A549 (cell line): ENCODE data around the gene ACSL3. TPM values are rescaled to one million over a fixed set of nuclear protein-coding genes. Genes with fewer than 3 reads are reported as not detected.

Source experiments
- ATAC-seq, 2 experiments: fragments of 200-7000 bp in 1 of 2; fragments of >200 bp in 1 of 2; cut with Nextera tagmentation in 1 of 2; cut with Tn5 transposase in 1 of 2; 3 replicates each; pipeline versions ENCODE4 v1.8.0 to v1.9.1; 2018 to 2020; ENCODE audit warnings: mild to moderate bottlenecking in 1 of 2, moderate library complexity in 1 of 2
- CTCF ChIA-PET: fragments of 300-600 bp; sonication (Branson Sonifier 250); formaldehyde crosslinking; extraction: SDS; loops from one replicate; lab custom pipeline; 2021; ENCODE audit warnings: antibody characterized with exemption, inconsistent platforms; lab: Yijun Ruan, JAX
- POLR2A ChIA-PET: fragments of 350-600 bp; formaldehyde crosslinking; extraction: SDS; loops from one replicate; lab custom pipeline; 2021; ENCODE audit warnings: antibody characterized with exemption, inconsistent platforms; lab: Yijun Ruan, JAX
- DNase-seq, 2 experiments: peaks; one replicate each; pipeline versions ENCODE4 v3.0.0 to v3.0.0-alpha.2; 2011 to 2016; ENCODE audit warnings: low read depth in 1 of 2, low spot score in 1 of 2
- FAIRE-seq: peaks from 2 replicates; lab custom pipeline; 2011; peaks lifted over from hg19 to GRCh38; lab: Jason Lieb, UNC
- H3K27ac ChIP-seq, 2 experiments: fragments of >200 bp; sonication (Bioruptor Twin); formaldehyde crosslinking; 3 replicates each; pipeline ENCODE4 v1.5.1; 2016 to 2017
- H3K4me1 ChIP-seq: fragments of >200 bp; sonication (Bioruptor Twin); formaldehyde crosslinking; 3 replicates; pipeline ENCODE4 v1.6.1; 2016
- H3K4me2 ChIP-seq: fragments of >200 bp; sonication (Bioruptor Twin); formaldehyde crosslinking; 3 replicates; pipeline ENCODE4 v1.6.1; 2016
- H3K4me3 ChIP-seq: fragments of >200 bp; sonication (Bioruptor Twin); formaldehyde crosslinking; 3 replicates; pipeline ENCODE4 v1.5.1; 2016
- H3K9me3 ChIP-seq: fragments of >200 bp; sonication (Bioruptor Twin); formaldehyde crosslinking; 3 replicates; pipeline ENCODE4 v1.6.1; 2016
- CEBPB ChIP-seq, 2 experiments: fragments of >200 bp in 1 of 2; sonication (Bioruptor Twin) in 1 of 2; formaldehyde crosslinking in 1 of 2; IDR thresholded peaks; 2 replicates each; pipeline ENCODE4 v1.6.1; 2012 to 2016
- EHMT2 ChIP-seq: fragments of 200-600 bp; sonication (generic); IDR thresholded peaks from 2 replicates; pipeline ENCODE4 v1.6.1; 2016; ENCODE audit warnings: antibody characterized with exemption, low read depth, mild to moderate bottlenecking, moderate library complexity
- EP300 ChIP-seq, 2 experiments: fragments of >200 bp; sonication (Bioruptor Twin); formaldehyde crosslinking; IDR thresholded peaks; 2 replicates in 1 of 2; 3 replicates in 1 of 2; pipeline ENCODE4 v1.6.1; 2016 to 2017
- ESRRA ChIP-seq: fragments of 150-350 bp; IDR thresholded peaks from 2 replicates; pipeline ENCODE4 v1.6.1; 2014; ENCODE audit warnings: mild to moderate bottlenecking, low read length, borderline replicate concordance
- HEYL ChIP-seq: fragments of 250-450 bp; sonication (Bioruptor Pico); IDR thresholded peaks from 2 replicates; pipeline ENCODE4 v1.8.0; 2021; ENCODE audit warnings: mild to moderate bottlenecking, moderate library complexity
- HMGXB4 ChIP-seq: fragments of 250-450 bp; sonication (Bioruptor Pico); IDR thresholded peaks from 2 replicates; pipeline ENCODE4 v1.5.0; 2021; ENCODE audit warnings: mild to moderate bottlenecking, moderate library complexity, borderline replicate concordance
- HOXB5 ChIP-seq: fragments of 250-450 bp; sonication (Bioruptor Pico); IDR thresholded peaks from 2 replicates; pipeline ENCODE4 v1.5.0; 2020; ENCODE audit warnings: mild to moderate bottlenecking, moderate library complexity
- JUN ChIP-seq, 2 experiments: fragments of >200 bp; sonication (Bioruptor Twin); formaldehyde crosslinking; IDR thresholded peaks; 2 replicates in 1 of 2; 3 replicates in 1 of 2; pipeline ENCODE4 v1.6.1; 2016 to 2017
- MYC ChIP-seq: IDR thresholded peaks from 2 replicates; pipeline ENCODE4 v1.6.1; 2012; ENCODE audit warnings: mild to moderate bottlenecking, inconsistent platforms, low read length, improper control_type of control experiment, borderline replicate concordance
- NFE2L2 ChIP-seq: fragments of 150-350 bp; conservative IDR thresholded peaks from 2 replicates; pipeline ENCODE4 v1.6.1; 2014; ENCODE audit warnings: low read length
- POLR2A ChIP-seq: IDR thresholded peaks from 2 replicates; pipeline ENCODE4 v1.6.1; 2012; ENCODE audit warnings: mild to moderate bottlenecking, low read length
- RAD21 ChIP-seq, 2 experiments: fragments of >200 bp in 1 of 2; sonication (Bioruptor Twin) in 1 of 2; formaldehyde crosslinking in 1 of 2; IDR thresholded peaks in 1 of 2; conservative IDR thresholded peaks in 1 of 2; 2 replicates in 1 of 2; 3 replicates in 1 of 2; pipeline ENCODE4 v1.6.1; 2012 to 2018; ENCODE audit warnings: inconsistent platforms in 1 of 2
- RFX5 ChIP-seq: fragments of 450-650 bp; IDR thresholded peaks from 2 replicates; pipeline ENCODE4 v1.7.1; 2014; ENCODE audit warnings: antibody characterized with exemption, mild to moderate bottlenecking, moderate library complexity
- SREBF2 ChIP-seq: fragments of 450-650 bp; IDR thresholded peaks from 2 replicates; pipeline ENCODE4 v1.6.1; 2014; ENCODE audit warnings: mild to moderate bottlenecking, moderate library complexity
- TP53 ChIP-seq: fragments of 250-450 bp; sonication (Bioruptor Pico); IDR thresholded peaks from 2 replicates; pipeline ENCODE4 v1.5.0; 2021; ENCODE audit warnings: mild to moderate bottlenecking, moderate library complexity
- ZFP36 ChIP-seq: fragments of 450-650 bp; IDR thresholded peaks from 2 replicates; pipeline ENCODE4 v1.6.1; 2014; ENCODE audit warnings: borderline replicate concordance; ENCODE audit not compliant: partially characterized antibody
- WGBS: methylation state at CpG from one replicate; pipeline ENCODE4 v1.1.6; 2017; ENCODE audit errors: missing lambda C conversion rate; 5-methylcytosine and 5-hydroxymethylcytosine counted together
- polyA plus RNA-seq, 4 experiments: library from polyadenylated mRNA; depleted of rRNA in 3 of 4; stranded (reverse); fragments of >200 nt; fragmentation: RNase III in 1 of 4; extraction: RNeasy Plus Mini Kit Qiagen cat#74134 plus additional on column Dnase treatment in 1 of 4; gene quantifications; 2 replicates in 3 of 4; 3 replicates in 1 of 4; pipeline ENCODE4 v1.2.3, GENCODE V29; 2011 to 2017
- TF ChIP-seq, protein P1 (sequence below): fragments of 200-600 bp; sonication (generic); IDR thresholded peaks from 2 replicates; pipeline ENCODE4 v1.6.1; 2016; ENCODE audit warnings: antibody characterized with exemption, mild to moderate bottlenecking, moderate library complexity
- TF ChIP-seq, protein P2 (sequence below): fragments of >200 bp; sonication (Bioruptor Twin); formaldehyde crosslinking; IDR thresholded peaks from 3 replicates; pipeline ENCODE4 v1.6.1; 2016

The ACSL3 gene
- polyA plus RNA-seq, 2 of the 4 experiments (the other 2 are of a cell fraction): 142 to 160 TPM

- Histone ChIP-seq H3K4me2 (peak overlapping the region; percentile 73), H3K27ac (peak overlapping the region; percentile 39 to 50; a peak in 4 of 6 replicates), H3K4me1 (peaks cover 66% of the 10 kb centered on the region), H3K9me3 (no peaks in the 10 kb centered on the region), H3K4me3 (peak overlapping the region; percentile 14; the same call in 1 of the 3 replicates)
- DNase-seq (no peak), FAIRE-seq (peak; percentile 46), ATAC-seq (no peak)
- POLR2A ChIA-PET: no interaction called here
- CTCF ChIA-PET: interaction anchor here (0.8 to 0.9 kb wide), 2 partner anchors 7 to 30 kb away, joined by 3 to 4 read pairs; no protein-coding TSS in a partner anchor
- 24% methylated on average over 4 of the region's 4 CpGs for WGBS
- TF ChIP-seq NFE2L2 (no peak), RFX5 (no peak), RAD21 (conservative IDR thresholded peaks at IDR 0.05 in 1 of 2, IDR thresholded peaks at IDR 0.05 in 1 of 2) (no peak), MYC (no peak), EHMT2 (no peak), POLR2A (no peak), HEYL (CRISPR knock-in tag) (no peak), EP300 (IDR thresholded peaks at IDR 0.05) (no peak), TP53 (no peak), HOXB5 (CRISPR knock-in tag) (no peak), HMGXB4 (CRISPR knock-in tag) (no peak), ZFP36 (no peak), ESRRA (no peak), JUN (IDR thresholded peaks at IDR 0.05) (no peak), SREBF2 (no peak)
Observed at GRCh38 chr2:222891890-222892289, 31.1 kb downstream of the ACSL3 start.

DNA sequence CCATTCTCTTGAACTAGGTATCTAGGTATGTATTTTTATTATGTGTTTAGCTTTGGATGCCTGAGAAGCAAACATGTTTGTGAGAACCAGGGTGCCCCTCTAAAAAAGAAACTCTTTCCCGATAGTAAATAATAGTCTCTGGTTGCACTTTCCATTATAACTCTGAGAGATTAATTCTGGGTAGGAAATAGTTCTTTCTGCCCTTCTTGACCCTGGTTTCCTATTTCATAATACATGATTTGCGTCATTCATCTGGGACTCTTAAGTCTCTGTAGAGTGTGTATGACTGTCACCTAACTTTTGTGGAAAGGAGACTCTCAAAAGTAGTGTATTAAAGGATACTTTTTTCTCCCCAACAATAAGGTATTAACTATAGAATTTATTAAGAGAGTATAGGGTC is 31.5 kb downstream of the ACSL3 start:
- TF ChIP-seq CEBPB (IDR thresholded peaks at IDR 0.05) (peak; percentile 70), ZFP36 (no peak)
- TF ChIP-seq, protein P1, sequence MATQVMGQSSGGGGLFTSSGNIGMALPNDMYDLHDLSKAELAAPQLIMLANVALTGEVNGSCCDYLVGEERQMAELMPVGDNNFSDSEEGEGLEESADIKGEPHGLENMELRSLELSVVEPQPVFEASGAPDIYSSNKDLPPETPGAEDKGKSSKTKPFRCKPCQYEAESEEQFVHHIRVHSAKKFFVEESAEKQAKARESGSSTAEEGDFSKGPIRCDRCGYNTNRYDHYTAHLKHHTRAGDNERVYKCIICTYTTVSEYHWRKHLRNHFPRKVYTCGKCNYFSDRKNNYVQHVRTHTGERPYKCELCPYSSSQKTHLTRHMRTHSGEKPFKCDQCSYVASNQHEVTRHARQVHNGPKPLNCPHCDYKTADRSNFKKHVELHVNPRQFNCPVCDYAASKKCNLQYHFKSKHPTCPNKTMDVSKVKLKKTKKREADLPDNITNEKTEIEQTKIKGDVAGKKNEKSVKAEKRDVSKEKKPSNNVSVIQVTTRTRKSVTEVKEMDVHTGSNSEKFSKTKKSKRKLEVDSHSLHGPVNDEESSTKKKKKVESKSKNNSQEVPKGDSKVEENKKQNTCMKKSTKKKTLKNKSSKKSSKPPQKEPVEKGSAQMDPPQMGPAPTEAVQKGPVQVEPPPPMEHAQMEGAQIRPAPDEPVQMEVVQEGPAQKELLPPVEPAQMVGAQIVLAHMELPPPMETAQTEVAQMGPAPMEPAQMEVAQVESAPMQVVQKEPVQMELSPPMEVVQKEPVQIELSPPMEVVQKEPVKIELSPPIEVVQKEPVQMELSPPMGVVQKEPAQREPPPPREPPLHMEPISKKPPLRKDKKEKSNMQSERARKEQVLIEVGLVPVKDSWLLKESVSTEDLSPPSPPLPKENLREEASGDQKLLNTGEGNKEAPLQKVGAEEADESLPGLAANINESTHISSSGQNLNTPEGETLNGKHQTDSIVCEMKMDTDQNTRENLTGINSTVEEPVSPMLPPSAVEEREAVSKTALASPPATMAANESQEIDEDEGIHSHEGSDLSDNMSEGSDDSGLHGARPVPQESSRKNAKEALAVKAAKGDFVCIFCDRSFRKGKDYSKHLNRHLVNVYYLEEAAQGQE: no peak
- TF ChIP-seq, protein P2, sequence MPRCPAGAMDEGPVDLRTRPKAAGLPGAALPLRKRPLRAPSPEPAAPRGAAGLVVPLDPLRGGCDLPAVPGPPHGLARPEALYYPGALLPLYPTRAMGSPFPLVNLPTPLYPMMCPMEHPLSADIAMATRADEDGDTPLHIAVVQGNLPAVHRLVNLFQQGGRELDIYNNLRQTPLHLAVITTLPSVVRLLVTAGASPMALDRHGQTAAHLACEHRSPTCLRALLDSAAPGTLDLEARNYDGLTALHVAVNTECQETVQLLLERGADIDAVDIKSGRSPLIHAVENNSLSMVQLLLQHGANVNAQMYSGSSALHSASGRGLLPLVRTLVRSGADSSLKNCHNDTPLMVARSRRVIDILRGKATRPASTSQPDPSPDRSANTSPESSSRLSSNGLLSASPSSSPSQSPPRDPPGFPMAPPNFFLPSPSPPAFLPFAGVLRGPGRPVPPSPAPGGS: no peak
- TF ChIP-seq, all 56 proteins: peak for 1
- Histone ChIP-seq H3K4me2 (peak overlapping the region; percentile 73), H3K27ac (peak overlapping the region; percentile 39 to 50; a peak in 4 of 6 replicates), H3K9me3 (no peaks in the 10 kb centered on the region), H3K4me3 (peak overlapping the region; percentile 14; the same call in 1 of the 3 replicates), H3K4me1 (peaks cover 62% of the 10 kb centered on the region)
- DNase-seq: no peak
- ATAC-seq: peak in 1 of 2 experiments; percentile 54; a peak in 4 of 6 replicates
- POLR2A ChIA-PET: no interaction called here
- WGBS: 25% methylated on average over 2 of the region's 2 CpGs
- CTCF ChIA-PET: interaction anchor here (0.8 kb wide), 1 partner anchor 30 kb away, joined by 4 read pairs; no protein-coding TSS in a partner anchor
- no peak for FAIRE-seq
